Stimulated activated CD4-positive, alpha-beta T cell treated with anti-CD3 and anti-CD28 coated beads, Interleukin-15, amount 100 ng/mL, for 24 hours (primary cell): ENCODE data around the gene M1AP.
A peak's percentile ranks its signal among the peaks of the same experiment; 100 is the strongest.
"Not testable (repeated sequence)": the region's sequence is repeated elsewhere in the genome, so short reads cannot be mapped to it uniquely, and the experiment has no call there.

Experiments
- DNase-seq: peaks from one replicate; pipeline ENCODE4 v3.0.0-alpha.2; 2020

The M1AP gene

DNA sequence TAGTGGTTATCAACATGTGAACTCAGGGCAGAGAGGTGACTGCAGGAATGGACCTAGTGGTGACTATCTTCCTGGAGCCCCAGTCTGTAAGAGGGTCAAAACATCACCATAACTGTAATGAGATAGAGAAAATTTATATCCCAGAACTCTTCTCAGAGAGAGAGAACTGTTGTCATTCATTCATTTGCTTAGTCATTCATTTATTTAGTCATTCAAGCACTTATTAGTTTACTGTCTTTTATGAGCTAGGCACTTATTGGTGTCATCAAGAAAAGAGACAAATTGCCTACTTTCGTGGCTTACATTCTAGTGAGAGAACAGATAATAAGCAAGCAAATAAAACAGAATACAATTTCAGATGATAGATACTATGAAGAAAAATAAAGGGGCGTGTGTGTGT lies 59.5 kb downstream of the M1AP start:
- DNase-seq: no peak

DNA sequence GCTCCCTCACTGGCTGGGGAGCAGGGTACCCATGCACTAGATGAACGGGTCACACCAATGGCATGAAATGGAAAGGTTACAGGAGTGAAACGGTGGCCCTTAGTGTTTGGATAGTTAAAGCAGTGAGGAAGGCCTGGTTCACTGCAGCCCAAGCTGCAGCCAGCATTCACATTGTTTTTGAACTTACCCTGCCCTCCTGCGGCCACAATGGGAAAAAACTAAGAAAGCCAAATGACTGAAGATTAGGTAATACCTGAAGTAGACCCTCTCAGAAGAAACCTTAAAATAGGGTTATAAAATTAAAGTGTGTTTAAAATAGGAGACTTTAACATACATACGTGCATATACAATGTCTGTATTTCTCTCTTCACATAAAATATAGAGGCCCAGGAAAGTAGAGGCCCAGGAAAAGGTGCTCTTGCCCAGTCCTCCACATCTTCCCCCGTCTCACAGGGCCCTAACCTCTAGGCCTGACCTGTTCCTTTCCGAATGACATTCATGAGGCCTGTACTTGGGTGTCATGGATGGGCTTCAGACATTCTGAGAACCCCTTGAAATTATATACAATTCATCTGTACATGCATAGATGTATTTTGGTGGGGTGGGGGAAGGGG lies 60.4 kb downstream of the M1AP start:
- DNase-seq: peak; percentile 67

DNA sequence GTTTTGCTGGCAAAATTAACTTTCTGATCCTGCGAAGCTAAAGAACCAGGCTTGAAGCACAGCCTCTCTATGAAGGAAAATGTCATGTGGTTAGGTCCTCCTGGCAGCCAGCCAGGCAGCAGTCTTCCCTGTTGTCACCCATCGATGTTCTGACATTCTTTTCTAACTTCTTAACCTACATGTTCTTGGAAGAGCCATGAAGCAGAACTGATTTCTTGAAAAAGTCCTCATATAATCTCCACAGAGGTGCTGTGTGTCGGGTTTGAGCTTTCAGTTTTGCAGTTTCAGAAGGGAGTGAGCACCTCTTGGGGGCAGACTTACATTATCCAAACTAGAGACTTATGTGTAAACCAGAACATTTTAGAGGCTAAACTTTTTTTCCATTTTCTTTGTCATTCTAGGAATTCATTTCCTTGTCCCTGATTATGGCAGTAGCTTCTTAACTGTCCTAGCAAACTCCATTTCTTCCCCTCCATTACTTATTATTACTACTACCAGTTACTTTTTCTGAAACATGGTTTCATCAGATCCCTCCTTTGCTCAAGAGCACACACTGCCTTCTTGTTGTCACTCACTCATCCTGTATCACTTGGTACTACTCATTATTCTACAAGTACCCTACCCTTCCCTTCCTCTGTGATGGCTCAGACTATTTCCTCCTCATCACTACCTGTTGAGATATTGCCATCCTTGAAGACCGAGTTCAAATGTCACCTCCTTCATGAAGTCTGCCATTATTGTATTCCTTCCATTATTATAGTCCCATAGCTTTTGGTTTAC lies 62.5 kb downstream of the M1AP start:
- peak; percentile 46 for DNase-seq

DNA sequence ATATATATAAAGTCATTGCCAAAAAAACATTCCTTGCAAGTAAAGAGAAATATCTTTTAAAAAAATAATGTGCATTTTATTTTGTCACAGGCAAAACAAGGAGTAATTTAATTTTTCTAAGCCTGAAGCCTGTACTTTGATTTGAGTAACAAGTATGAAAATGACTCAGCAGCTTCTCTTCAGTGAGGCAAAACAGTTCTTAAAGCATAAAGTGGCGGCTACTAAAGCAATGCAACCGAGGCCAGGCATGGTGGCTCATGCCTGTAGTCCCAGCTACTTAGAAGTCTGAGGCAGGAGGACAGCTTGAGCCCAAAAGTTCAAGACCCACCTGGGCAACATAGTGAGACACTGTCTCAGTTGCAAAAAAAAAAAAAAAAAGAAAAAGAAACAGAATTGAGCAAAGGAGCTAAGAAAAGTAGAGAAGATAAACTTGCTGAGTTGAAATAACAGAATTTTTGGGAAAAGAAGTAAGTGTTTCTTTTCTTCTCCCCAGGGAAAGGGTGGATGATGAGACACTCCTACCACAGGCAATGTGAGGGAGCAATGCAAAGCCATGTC lies 64.0 kb downstream of the M1AP start:
- DNase-seq: peak; percentile 29

DNA sequence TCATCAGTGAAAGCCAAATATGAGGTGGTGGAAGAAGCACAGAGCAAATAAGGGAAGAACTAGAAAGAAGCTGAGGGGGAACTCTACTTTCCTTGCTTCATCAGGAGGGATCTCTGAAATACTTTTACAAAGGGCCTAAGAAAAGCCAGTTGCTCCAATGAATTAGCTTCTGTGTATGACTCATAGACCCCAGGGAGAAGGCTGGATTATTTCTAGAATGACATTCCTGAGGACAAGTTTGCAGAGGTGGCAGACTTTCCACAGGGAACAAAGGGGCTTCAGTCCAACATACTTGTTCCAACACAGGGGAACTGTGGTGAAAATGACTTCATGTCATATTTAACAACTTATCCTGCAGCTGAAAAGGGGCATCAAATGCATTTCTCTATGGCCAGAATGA lies 64.6 kb downstream of the M1AP start:
- no peak for DNase-seq

DNA sequence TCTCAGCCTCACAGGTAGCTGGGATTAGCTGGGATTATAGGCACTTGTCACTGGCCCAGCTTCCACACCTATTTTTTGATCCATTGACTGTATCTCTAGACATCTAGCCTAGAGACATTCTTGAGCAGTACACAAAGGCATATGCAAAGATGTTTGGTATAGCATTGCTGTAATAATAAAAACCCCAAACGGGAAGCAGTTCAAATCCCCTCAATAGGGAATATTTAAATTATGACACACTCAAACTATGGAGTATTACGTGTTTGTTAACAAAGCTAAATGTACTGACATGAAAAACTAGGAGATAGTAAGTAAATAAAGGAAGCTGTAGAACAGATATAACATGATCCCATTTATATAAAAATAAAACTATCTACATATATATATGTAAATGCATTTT lies 65.9 kb downstream of the M1AP start:
- no peak for DNase-seq

DNA sequence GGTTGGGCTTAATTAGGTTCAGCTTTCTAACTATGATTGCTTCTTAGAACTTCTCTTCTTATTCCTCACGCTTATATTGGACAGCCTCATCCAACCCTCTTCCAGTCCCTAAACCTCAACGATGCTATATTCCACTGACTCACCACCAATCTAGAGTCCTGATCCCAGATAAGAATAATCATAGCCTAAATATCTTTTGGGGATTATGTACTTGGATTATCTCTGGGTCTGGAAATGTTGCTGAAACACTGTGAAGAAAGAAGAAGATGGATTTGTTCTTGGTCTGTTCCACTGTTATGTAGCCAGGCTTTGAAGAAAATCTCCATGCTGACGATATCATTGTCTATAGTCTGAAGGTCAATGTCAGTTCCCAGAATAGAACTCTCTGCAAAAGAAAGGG lies 66.7 kb downstream of the M1AP start:
- no peak for DNase-seq

DNA sequence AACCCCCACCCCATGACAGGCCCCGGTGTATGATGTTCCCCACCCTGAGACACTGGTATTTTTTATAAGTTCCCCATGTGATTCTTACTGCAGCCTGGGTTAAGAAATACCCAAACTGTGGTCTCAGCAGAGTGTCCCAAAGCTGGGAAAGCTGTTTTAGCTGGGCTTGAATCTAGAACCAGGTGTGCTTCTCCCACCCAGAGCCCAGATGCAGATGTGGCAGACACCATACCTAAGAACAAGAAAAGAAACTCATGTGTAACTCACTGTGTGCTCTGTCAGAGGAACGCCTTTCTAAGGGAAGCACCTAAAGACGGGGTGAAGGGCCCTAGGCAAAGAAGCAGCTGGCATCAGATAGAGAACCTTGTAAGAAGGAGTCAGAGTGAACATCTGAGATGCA lies 69.7 kb downstream of the M1AP start:
- no peak for DNase-seq

DNA sequence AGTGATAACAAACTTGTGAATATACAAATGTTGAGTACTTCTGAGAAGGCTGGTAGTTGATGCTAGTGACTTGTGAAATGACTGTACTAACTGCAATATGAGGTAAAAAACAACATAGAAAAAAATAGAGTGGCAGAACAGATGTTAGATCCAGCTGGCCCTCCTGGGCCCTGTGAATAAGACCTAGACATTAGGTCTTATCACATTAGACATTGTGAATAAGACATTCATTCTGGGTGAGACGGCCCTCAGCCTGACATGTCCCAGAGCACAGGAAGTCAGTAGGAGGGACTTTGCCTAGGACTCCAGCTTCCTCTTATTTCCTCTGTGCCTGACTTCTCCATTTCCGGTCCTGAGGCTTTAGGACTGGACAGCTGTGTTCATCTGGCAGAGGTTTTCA lies 70.7 kb downstream of the M1AP start:
- no peak for DNase-seq

DNA sequence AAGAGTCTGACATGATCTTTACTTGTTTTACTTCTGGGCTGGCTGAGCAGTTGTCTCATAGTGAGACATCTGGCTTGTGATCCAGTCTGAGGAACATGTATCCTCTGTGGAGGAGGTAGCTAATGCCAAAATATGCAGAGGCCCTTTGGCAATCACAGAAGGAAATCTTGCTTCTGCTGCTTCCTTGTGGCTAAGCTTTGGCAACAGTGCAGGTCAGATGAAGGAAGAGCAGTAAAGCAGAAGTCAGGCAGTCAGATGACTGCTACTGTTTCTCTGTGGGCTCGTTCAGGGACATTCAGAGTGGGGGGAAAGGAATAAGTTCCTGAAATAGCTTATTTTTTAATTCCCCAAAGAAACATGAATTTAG lies 71.3 kb downstream of the M1AP start:
- no peak for DNase-seq

DNA sequence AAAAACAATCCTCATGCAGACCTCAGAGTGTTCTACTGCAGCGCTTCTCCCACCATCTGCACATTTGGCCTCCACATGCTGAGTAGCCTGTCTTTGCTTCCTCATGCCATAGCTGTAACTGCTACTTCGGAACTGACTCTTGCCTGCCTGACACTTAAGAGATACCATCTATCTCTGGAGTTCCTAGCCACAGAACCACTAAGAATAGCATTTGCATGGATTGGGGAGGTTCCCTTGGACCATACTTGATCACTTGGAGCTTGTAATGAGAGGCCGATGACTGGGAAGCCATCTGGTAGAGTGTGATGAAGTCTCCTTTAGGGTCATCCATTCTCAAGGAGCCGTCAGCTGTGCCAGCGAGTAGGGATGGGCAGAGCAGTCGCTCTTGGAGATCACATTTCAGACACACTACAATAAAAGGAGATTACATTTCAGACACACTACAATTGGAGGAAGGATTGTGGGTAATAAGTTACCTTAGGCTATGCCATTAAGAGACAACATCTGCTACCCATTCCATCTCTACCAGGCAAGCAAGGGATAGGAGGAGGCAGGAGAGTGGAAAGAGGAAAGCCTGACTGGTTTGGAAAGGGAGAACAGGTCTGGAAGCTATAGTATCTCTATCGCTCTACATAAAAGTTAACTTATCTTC lies 71.8 kb downstream of the M1AP start:
- no peak for DNase-seq

DNA sequence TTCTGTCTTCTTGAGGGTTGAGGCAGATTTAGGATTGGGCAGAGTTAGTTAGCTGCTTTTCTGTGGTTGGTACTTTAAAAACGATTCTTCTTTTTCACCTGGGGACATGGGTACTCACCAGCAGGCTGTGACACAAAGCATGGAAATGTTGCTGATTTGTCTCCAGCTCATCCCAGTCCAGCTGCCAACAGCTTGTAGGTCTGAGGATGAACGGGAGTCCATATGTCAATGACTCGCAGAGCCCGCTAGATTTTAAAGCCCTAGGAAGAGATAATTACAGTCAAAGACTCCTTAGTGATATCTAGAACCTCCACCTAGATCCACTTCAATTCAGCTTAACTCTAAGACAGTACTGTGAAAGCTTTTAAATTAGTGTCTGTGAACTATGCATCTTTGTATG lies 72.8 kb downstream of the M1AP start:
- no peak for DNase-seq

DNA sequence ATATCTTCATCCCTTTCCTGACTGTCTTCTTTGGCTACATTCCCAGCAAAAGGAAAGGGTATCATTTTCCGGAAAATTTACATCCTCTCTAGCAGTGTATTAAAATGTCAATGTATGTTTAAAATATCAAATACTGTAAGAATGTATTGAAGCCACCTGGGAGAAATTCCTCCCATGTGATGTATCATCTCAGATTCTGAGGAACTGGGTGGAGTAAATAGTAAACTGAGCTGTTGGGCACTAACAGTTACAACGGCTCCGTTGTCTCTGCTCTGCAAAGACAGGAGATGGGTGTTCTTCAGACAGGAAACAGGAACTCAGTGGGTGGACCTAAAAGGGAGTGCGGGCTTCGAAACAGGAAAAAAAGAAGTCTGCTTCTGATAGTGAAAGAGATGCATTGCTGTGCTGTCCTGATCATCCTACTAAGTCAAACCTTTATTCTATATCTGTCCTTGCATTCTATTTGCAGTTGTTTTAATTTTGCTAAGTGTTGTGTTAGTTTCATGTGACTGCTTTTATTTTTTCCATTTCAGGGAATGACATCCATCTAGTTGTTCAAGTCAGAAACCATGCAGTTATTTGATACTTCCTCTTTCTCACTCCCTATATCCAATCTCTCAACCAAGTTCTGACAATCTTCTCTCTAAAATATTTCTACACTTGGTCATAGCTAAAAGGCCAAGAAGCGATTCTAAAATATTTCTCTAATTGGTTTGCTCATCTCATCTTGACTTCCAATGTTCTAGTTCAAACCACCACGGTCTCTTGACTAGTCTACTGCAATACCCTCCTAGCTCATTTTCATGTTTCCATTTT lies 74.2 kb downstream of the M1AP start:
- no peak for DNase-seq

DNA sequence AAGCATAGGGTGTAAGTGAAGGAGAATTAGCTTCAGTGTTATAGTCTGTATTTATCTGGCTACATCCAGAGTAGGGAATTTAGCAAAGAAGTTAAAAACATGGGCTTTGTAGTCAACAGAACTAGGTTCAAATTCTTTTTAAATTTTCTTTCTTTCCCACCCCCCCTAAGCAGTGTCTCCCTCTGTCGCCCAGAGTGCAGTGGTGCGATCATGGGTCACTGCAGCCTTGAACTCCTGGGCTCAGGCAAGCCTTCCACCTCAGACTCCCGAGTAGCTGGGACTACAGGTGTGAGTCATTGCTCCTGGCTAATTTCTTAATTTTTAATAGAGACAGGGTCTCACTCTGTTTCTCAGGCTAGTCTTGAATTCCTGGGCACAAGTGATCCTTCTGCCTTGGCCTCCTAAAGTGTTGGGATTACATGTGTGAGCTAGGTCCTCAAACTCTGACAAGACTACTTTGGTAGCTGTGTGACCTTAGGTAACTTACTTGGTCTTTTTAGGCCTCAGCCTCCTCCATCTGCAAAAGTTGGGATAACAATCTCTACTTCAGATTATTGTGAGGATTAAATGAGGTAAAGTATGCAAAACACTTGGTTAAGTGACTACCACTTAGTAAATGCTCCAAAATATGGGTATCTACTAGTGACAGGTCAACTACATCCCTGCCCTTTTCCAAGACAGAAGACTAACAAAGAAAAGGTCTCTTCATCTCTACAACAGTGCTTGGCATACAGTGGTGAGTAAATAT lies 75.8 kb downstream of the M1AP start:
- no peak for DNase-seq

DNA sequence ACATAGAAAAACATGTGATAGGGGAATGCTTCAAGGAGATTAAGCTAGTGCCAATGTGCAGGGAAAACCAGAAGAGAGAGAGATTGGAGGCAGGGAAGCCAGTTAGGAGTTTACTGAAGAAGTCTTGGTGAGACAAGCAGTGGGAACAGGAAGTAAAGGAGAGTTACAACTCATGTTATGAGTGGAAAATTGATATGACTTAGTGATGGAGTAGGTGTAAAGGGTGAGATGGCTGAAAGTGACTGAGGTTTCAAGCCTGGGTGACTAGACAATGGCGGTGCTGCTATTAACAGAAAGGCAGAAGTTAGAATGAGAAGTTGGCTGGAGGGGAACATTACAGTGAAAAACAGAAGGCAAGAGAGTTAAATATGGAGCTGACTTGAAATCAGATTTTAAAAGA lies 77.1 kb downstream of the M1AP start:
- peak; percentile 45 for DNase-seq

DNA sequence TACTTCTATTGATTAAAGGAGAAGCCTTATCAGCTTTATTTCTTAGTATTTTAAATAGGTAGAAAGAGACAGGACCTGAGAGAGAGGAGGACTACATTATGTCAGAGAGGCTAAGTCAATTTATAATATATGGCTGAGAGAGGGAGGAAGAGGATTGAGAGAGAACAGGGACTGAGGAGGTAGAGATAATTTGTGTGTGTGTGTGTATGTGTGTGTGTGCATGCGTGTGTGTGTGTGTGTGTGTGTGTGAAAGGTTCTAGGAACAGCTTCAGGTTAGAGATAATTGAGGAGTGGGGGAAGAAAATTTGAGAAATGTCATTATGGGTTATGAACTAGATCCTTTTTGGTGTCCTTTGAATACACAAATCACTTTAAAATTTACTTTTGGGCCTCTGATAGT lies 78.4 kb downstream of the M1AP start:
- DNase-seq: no peak

DNA sequence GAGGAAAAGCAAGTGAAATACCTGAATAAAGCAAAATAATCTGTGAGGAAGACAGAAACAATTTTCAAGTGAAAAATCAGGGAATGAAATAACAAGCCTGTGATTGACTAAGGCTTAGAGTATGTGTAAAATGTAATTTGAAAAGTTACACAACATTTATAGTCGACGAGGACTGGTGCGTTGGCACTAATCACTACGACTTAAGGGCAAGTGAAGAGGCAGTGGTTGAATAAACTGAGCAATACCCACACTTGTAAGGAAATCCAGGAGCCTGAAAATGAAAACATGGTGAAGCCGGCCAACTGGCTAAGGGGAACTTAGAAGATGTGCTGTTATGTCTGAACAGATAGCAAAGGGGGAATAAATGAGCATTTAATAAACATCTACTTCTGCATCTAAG lies 80.2 kb downstream of the M1AP start:
- DNase-seq: no peak

DNA sequence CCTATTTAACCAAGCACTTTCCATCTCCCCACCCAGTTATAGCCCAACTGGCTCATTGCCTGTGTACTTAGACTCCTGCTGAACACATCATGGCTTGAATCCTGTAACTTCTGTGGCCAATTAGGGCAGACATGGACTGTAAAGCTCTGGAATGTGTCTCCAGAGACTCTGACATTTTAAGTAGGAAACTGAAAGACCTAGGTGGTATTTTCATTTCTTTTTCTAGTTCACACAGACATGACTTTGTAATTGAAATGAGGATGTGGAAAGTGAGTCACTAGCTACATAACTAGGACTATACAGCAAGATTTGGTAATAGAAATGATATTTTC lies 81.4 kb downstream of the M1AP start:
- no peak for DNase-seq

DNA sequence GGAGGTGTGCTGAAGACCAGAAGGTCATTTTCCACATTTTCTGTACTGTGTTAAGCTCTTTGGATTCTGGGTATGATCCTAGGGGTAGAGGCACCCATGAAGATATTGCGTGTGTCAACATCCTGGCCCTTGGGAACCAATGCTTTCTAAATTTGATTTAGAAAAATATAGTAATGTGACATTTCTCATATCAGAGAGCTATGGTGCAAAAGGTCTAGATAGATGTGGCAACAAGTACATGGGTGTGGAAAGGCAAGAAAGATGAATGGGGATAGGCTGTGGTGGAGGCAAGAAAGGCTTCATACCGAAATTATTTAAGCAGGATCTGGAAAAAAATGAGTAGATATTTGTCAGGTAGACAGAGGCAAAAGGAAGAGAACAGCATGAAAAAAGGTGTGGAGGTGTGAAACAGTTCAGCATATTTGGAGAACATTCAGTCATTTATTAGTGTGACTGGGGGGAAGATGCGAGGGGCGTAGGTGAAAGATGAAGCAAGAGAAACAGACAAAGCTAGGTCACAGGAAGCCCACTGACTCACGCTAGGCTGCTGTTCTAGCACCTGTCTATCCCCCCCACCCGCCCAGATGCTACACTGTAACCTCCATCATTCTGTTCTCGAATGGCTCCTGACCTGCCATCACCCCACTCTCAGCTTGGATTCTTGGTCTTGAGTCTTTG lies 81.9 kb downstream of the M1AP start:
- DNase-seq: no peak

DNA sequence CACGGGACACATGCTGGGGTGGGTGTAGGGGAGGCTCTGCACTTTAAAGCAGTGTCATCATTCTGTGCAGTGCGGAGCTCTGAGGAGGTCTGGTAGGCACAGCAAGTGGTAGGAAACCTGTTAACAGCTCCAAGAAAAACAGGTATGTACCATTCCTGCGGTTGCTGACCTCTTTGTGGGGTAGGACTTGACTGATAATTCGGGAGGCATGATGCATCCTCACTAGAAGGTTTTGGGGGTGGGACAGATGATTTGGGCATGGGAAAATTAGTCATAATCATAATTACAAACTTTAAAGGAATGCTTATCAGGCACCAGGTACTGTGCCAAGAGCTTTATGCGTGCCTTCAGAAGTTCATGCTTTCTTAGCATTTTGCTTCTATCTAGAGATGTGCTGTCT lies 83.9 kb downstream of the M1AP start:
- DNase-seq: no peak

DNA sequence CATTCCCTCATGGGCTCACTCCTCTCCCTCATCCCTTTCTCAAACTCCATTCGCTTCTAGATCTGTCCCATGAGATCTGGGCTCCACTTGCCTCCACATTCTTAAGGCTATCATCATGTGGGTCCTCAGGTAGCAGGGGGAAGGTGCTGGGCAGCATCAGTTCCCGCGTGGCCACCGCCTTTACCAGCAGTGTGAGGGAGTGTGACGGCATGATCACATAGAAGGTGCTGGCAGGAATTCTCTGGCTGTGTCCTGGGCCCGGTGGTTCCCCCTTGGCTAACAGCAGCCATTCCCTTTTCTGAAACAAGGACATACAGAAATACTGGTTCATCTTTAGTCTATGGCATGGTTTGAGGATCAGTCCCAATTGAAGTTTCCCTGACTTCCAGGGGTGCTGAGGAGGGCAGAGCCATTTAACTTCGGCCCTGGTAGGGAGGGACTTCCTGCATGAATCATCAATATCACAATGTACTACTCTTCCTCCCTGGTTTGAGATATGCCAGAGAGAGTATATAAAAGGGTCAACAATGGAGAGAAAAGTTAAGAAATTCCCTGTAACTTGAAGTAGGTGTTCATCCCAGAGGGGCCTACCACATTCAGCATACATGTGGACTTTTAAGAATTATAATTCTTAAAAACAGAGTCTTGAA lies 85.9 kb downstream of the M1AP start:
- DNase-seq: no peak

DNA sequence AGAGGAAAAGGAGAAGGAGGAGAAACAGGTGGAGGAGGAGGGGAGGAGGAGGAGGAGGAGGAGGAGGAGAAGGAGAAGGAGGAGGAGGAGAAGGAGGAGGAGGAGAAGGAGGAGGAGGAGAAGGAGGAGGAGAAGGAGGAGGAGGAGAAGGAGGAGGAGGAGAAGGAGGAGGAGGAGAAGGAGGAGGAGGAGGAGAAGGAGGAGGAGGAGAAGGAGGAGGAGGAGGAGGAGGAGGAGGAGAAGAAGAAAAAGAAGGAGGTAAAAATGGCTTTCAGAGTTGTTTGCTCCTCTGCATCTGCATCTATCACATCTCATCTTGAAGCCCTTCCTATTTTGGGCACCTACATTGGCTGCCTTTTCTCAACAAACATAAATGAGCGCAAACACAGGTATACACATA lies 87.1 kb downstream of the M1AP start:
- not testable (repeated sequence) for DNase-seq
